ENCODE data around the gene C10orf53.

Gene C10orf53

DNA sequence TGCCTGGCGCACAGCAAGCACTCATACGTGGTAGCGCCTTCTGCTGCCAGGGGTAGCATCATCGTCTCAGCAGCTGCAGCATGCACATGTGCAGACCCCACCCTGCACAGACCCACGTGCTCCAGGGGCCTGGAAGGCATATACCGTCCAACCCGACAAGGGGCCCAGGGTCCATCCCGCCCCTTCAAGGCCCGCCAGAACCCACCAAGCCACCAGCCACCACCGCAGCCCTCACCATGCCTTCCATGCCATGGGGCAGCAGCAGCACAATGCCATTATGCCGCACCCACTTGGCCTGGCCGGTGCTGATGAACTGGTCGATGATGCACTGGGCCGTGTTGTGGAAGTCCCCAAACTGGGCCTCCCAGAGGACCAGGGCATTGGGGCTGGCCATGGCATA is 60.0 kb downstream of the C10orf53 start:
- no peak for DNase-seq

DNA sequence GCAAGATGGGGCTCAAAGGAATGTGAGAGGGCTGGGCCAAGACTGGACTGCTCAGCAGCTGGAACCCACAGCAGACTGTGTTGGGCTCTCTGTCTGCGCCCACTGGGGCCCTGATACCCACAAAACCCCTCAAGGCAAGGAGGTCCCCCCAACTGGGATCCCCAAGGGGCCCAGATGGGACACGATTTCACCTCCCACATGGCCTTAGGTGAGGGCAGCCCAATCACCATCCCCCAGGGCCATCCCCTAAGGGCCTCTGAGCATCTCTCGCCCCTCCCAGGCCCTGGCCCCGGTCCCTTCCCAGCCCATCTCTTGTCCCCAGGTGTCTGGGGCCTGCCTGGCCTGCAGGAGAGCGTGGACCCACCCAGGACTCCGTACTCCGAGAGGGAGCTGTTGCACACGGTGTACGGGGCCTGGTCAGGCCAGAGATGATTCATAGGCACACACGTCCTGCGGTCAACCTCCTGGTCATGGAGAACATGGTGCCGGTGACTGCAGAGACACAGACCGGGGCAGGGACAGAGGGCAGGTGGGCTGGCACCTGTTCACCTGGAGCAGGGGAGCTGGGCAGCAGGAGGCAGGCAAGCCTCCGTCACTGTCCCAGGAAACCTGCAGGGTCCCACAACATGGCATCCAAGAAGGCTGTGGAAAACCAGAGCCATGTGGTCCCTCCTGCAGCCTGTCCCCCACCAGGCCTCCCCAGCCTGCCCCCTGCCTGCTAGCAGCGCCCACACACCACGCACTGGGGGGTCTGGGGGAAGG is 61.1 kb downstream of the C10orf53 start:
- DNase-seq = no peak

DNA sequence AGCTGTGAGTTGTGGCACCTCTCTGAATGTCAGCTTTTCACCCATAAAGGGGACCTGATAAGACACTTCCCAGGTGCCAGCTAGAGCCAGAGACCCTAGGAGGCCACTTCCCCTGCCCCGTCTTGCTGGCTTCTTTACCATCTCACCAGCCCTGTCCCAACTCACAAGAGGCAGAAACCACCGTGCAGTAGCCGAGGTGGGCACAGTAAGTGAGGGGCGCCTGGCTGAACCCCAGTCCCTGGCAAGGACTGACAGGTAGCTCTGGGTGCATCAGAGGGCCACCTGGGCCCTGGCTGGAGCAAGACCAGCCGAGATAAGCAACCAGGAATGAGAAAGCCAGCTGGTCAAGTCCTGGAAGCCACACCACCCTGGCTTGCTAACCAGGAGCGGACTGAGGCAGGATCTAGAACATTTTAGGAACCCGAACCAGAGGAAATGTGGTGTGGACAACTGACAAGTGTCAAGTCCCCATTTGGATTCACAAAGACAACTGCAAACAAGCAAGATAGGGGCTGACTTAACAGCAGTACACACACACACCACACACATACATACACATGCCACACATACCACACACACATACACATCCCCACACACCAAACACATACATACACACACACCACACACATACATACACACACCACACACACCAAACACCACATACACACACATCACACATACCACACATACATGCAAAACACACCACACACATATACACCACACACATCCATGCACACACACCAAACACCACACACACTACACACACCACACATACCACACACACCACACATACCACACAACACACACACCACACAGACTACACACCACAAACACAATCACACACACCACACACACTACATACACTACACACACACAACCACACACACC is 61.9 kb downstream of the C10orf53 start:
- no peak for DNase-seq

DNA sequence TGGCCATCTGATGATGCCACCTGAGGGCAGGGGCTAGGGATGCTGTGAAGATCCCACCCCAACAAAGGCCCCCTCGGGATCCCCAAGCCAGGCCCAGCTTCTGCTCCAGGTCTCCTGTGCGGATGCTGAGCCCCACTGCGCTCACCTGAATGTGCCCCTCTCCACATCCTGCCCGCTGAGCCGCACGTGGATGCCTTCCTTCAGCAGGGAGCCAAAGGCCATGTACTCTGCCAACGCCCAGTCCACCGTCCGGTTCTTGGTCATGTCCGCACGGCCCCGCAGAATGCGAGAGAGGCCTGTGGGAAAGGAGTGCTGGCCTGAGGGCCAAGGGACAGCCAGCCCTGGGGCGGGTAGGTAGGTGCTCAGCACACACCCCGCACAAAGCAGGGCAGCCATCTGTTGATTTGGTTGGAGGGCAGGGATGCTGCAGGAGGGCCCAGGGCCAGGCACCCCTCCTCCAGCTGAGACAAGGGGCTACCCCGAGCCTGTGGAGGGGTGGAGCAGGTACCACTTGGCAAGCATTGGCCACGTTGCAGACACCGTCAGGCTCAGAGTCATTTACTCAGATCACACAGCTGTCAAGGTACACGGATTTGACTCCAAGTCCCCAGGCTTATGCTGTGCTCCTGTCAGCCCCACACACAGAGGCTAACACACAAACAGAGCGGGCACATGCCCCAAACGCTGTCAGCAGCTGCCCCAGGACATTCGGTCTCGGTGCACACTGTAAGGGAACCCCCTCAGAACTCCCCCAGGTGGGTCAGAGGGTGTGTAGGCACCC is 63.4 kb downstream of the C10orf53 start:
- DNase-seq = no peak

DNA sequence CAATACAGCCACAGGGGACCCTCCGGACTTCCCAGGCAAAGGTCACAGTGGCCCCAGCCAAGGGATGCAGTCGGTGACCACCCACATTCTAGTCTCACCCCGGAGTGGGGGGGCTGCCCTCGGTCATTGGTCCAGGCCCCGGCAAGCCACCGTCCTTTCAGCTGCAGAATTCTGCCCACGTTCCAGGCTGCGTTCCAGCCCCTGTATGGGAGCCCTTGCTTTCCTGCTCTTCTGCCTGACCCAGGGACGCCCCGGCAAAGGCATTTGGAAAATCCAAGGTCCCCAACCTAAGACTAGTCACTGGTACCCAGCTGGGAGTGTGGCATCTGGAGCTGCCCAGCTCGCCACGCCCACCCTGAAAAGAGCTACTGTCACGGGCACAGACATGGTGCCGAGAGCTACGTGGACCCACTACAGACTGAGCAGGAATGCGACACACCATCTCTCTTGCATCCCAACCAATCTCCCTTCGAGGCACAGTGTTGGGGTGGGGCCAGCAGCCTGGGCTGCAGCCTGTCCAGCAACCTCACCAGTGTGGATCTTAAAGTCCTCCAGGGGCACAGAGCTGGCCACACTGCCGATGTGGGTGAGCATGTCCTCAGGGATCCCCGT is 64.1 kb downstream of the C10orf53 start:
- no peak for DNase-seq

DNA sequence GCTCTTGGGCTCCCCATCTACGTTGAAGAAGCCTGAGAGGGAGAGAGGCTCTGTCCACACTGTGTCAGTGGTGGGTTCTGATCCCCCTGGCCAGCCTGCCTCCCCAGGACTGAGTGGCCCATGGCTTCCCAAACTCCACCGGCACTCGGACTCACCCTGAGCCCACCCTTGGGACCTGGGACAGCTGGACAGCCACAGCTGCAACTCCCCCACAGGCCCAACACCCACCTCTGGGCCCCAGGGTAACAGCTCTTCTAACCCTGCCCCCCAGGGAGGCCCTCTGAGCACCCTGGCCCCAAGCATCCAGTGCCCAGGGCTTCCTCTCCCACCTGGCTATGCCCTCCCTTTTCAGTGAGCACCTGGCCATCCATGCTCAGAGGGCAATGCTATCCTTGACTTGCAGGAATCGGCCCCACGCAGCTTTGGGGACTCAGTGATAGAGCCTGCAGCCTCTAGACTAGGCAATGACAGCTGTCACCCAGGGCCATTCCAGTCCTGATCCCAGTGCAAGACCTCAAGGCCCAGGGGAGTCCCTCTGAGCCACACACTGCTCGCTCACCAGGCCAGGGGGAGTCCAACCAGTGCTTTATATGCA is 64.7 kb downstream of the C10orf53 start:
- DNase-seq = no peak

DNA sequence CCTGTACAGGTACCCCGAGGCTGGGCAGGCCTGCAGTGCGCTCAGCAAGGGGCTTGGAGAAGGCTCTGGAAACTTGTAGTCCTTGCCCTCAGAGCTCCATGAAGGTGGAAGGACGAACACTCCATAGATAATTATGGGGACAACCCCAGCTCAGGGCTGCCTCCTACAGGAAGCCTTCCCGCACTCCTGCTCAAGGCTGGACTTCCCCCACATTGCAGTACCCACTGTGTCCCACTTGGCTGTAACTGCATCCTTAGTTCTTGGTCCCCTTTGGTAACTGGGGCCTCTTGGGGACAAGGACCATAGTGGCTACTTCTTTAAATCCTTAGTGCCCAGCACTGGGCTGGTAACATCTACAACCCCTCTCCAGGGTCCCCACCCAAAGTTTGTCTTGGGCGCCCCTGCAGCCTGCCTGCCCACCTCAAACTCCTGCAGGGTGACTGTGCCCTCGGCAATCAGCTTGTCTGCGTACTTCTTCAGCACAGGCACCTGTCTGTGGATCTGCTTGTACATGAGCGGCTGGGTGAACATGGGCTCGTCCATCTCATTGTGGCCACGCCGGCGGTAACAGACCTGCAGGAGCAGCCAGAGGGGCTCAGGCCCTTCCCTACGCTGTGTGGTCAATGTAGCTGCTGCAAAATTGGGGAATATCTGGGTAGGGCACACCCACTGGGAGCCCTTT is 65.6 kb downstream of the C10orf53 start:
- no peak for DNase-seq

DNA sequence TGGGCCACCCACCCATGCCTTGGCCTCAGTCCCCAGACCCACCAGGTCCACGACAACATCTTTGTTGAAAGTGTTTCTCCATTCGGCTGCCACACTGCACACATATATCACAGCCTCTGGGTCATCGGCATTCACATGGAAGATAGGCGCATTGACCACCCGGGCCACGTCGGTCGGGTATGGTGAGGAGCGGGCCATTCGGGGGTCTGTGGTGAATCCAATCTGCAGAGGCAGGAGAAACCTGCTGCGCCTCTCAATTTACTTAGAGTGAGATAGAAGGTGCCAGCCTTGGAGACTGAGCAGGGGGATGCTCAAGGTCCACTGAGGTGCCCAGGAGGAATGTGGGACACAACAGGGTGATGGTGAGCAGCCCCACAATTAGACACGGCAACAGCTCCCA is 66.3 kb downstream of the C10orf53 start:
- no peak for DNase-seq

DNA sequence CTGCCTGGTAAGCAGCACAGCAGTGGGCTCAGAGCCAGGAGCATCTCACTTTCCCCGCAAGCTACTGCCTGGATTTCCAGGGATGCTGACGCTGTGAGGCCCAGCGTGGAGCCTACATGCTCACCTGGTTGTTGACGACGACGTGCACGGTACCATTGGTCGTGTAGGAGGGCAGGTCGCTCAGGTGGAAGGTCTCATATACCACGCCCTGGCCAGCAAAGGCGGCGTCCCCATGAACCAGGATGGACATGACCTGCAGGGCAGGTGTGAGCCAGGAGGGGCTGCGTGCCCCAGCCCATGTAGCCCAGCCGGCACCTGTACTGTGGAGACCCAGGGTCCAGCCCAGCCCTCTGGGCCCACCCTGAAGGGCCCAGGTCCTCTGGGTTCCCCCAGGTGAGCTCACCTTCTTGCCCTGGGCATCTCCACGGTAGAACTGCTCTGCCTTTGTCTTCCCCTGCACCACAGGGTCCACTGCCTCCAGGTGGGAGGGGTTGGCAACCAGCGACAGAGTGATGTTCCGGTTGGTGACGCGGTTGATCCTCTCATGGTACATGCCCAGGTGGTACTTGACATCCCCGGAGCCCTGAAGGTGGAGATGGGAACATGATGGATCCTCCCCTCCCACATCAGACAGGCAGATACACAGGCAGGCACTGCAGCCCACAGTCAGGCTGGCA is 67.3 kb downstream of the C10orf53 start:
- DNase-seq = no peak

Data from cortex of kidney (tissue), 1 donor.